HG03460 (cell line): ENCODE results near the gene CRBN.

ENCODE experiments used
- ATAC-seq: cut with Tn5 transposase; IDR thresholded peaks from one replicate; pipeline ENCODE4 v1.9.1; 2021; ENCODE audit not compliant: unreplicated experiment

The CRBN gene

GRCh38 chr3:3113042-3113709 is 66.3 kb downstream of the CRBN start:
- no peak for ATAC-seq

DNA sequence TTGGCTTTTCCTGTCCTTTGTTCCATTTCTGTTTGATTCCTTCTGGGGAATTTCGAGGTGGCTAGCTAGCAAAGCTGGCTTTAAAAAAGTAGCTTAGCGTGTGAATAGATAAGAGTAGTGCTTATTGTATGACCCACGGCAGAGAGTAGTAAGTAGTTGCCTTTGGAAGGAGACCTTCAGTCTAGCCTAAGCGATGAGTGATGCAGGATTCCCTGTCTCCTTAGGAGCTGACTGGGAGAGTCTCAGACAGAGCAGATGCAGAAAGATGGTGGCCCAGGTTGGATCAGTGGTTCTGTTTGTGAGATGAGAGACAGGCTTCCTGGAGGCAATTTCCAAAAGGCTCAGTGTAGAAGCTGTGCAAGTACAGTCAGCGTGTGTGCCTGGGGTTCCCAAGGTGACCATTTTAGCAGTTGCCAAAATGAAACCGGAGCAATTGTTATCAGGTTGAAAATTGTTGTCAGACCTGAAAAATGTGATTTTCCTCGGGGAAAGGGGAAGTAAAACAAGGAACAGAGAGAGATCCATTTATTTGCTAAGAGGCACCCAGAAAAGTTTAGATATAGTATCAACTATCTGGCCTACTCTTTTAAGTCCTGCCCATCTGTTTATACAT is 68.6 kb downstream of the CRBN start:
- no peak for ATAC-seq

DNA sequence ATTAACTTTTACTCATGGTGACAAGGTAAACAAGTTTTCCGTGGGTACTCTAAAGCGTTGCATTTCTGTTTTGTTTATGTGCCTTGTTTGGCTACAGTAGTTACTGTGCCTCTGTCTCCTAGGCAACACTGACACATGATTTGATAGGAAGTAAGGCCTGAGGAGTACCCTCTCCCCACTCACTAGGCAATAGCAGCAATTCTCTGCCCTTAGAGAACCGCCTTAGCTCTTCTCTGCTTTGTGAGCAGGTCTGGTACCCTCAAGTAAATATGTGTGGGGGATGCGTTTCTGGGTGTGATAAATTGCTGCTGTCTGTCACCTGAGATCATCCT is 69.2 kb downstream of the CRBN start, which contains the start of gene IL5RA:
Gene IL5RA (minus strand): TSS at position 76 of the 332 bp plus-strand sequence. CDS start 5,390 bp downstream, outside the sequence.
- ATAC-seq = no peak

DNA sequence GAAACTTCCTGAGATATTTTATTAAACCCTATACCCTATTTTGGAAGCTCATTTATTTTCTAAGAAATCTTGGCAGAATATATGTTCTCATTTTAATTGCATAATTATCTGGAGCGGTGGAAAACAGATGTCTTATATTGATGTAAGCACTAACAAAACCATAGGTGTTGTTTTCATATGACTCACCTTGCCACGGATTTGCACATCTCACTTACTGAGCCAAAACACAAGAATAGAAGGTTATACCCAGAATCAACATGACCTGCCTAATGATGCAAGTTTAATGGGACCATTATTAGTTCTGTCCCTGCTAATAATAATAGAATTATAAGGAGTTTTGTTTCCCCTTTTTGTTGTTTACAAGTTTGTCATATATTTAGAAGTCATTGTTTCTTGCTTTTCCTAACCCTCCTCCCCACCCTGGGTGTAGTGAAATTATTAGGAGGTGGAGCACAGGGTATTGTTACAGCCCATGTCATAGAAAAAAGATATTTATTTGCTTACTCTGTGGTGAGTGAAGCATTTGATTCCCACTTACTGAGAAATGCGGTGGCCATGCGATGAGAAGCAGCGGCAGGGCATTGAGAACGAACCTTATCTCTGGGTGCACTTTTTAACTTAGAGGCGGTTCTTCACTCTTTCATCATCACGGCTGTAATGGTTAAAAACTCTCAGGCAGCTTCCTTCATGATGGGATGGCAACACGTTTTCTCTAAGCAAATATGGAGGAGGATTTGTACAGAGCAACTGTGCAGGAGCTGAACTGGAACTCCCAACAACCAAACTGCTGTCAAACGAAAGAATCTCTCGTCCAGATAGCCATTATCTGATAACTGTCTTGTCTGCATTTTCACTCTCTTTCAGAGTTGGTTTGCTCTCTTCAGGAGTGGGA is 69.8 kb downstream of the CRBN start:
- no peak for ATAC-seq

DNA sequence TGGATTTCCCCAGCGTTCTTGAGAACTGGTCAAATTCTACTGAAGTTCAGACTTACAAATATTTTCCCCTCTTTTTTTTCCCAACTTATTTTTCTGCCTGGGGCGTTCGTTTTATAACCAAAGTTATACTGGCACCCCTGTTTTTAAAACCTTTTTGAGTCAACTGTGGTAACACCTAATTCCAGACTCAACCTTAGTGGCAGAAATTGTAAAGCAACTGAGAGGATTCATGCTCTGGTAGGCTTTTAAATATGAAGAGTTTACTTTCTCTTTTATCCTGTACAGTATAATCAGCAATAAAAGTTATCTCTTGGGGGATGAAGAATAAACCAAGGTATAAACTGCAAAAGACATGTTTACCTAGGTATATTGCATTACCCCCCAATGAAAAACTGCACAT is 71.6 kb downstream of the CRBN start:
- no peak for ATAC-seq

GRCh38 chr3:3107181-3107580 is 72.3 kb downstream of the CRBN start:
- ATAC-seq = no peak

DNA sequence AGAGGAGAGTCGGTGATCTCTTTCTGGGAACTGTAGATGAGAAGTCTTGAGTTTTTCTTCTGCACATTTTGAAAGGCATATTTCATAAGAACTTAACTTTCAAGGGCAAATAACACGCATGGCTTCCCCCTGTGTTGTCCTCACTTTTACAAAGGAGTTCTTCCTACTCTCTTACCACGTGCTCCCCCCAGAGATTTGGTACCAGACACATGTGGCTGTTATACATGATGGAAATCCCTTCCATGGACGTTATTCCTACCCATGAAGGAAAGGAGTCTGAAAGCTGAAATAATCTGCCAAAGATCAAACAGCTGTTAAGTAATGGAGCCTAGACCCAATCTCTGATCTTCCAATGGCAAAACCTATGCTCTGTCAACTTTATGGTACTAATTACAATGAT is 73.7 kb downstream of the CRBN start:
- no peak for ATAC-seq

- ATAC-seq = no peak
These were observed 74.2 kb downstream of the CRBN start for GRCh38 chr3:3105246-3105645.

GRCh38 chr3:3102751-3103150 is 76.7 kb downstream of the CRBN start:
- ATAC-seq = no peak

DNA sequence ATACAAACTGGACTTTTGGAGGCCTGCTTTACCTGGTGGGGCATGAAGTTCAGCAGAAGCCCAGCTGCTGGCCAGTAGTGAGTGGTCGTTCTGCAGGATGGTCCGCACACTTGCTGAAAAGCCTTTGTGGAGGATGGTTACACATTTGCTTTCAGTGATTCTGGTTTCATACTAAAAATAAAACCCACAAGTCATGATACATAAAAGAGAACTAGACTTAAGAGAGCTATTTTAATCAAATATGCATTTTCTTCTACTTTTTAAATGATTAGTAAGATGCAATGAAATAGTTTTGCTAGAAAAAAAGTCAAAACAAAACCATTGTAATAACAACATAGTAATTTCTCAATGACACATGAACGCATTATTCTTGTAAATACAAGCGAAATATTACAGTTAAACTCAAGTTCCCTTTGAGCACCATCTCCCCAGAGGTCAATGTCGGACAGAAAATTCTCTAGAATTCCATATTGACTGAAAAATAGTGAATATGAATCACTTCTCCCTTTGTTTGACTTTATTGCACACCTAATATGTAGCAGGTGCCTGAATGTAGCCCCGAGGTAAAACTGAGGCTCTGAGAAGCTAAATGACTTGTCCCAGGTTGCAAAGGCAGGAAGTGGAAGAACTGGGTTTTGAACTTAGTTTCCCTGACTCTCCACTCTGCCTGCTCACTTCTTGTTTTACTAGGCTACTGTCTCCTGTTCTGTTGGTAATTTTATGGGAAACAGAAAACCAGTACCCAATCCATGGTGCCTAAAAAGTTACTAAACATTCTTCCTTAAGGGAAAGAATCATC is 77.6 kb downstream of the CRBN start:
- no peak for ATAC-seq
